Tibial nerve (tissue), 4 donors: ENCODE measurements around the gene SNED1.

Experiments used
- EP300 ChIP-seq, 2 donors: sonication (generic); formaldehyde crosslinking; IDR thresholded peaks; one replicate each; pipeline ENCODE4 v1.6.1; 2017; ENCODE audit warnings: antibody characterized with exemption in 2 of 2, mild to moderate bottlenecking in 1 of 2
- TF ChIP-seq, protein P1 (sequence below), 5 experiments: fragments of 200-600 bp in 3 of 5; fragments of 450-650 bp in 2 of 5; sonication (generic) in 3 of 5; IDR thresholded peaks; one replicate each; pipeline ENCODE4 v1.5.1; 2016 to 2019; ENCODE audit warnings: antibody characterized with exemption in 5 of 5, mild to moderate bottlenecking in 3 of 5, moderate library complexity in 2 of 5

DNA sequence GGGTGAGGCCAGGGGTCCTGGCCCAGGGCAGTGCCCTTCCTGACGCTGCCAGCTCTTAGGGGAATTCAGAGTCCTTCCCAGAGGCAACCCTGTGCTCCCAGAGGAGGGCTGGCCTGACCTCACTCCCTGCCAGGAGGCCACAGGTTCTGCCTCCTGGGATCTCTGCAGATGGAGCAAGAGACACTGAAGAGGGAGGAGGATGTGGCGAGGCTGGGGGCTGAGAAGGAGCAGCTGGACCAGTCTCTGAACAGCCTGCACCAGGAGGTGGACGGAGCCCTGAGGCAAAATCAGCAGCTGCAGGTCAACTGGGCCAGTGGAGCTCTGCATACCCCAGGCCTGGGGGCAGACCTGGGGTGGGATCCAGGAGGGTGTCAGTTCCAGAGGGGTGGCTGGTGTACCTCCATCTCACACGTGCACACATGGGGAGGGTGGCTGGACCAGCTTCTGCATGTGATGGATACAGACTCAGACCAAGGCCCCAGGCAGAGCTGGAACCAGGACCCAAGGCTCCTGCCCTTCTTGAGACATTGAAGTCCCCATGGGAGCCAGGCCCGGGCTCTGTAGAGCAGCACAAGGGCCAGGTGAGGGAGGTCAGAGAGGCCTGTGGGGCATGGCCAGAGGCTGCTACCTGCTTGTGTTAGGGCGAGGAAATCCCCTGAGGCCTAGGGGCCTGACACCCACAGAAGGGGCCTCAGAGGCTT is 9.7 kb upstream of the SNED1 start:
- no peak for TF ChIP-seq EP300 (IDR thresholded peaks at IDR 0.05)
- TF ChIP-seq, protein P1, sequence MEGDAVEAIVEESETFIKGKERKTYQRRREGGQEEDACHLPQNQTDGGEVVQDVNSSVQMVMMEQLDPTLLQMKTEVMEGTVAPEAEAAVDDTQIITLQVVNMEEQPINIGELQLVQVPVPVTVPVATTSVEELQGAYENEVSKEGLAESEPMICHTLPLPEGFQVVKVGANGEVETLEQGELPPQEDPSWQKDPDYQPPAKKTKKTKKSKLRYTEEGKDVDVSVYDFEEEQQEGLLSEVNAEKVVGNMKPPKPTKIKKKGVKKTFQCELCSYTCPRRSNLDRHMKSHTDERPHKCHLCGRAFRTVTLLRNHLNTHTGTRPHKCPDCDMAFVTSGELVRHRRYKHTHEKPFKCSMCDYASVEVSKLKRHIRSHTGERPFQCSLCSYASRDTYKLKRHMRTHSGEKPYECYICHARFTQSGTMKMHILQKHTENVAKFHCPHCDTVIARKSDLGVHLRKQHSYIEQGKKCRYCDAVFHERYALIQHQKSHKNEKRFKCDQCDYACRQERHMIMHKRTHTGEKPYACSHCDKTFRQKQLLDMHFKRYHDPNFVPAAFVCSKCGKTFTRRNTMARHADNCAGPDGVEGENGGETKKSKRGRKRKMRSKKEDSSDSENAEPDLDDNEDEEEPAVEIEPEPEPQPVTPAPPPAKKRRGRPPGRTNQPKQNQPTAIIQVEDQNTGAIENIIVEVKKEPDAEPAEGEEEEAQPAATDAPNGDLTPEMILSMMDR (IDR thresholded peaks at IDR 0.05), result no peak
